Measurements from ENCODE around the gene ECI1.

ECI1 gene

GRCh38 chr16:2256531-2257140 lies 5.2 kb upstream of the ECI1 start:
- H3K18ac ChIP-seq (ENCODE audit: low read length) = no peak overlapping the region
- H3K4me1 ChIP-seq (ENCODE audit: control insufficient read depth in 1 of 2, insufficient read depth in 2 of 2, low read length in 2 of 2) = peaks cover 4 to 5% of the 10 kb centered on the region in 2 experiments
- H3K14ac ChIP-seq (ENCODE audit: low read length) = no peak overlapping the region
- H3K27me3 ChIP-seq (ENCODE audit: insufficient read depth, low read length) = no peaks in the 10 kb centered on the region
- no peak overlapping the region for H3K4me2 ChIP-seq (ENCODE audit: low read length)
- no peak overlapping the region for H4K91ac ChIP-seq (ENCODE audit: low read depth, low read length)
- peaks cover 1% of the 10 kb centered on the region for H3K9me3 ChIP-seq (ENCODE audit: insufficient read depth, low read depth, low read length)
- no peak overlapping the region for H2BK12ac ChIP-seq (ENCODE audit: low read length)
- no CpG with 5 or more reads among the region's 12 CpGs for WGBS (ENCODE audit: extremely low coverage, insufficient coverage, insufficient read length)
- H3K79me2 ChIP-seq (ENCODE audit: control insufficient read depth, insufficient read depth, low read length, poor library complexity) = no peaks in the 10 kb centered on the region
- no peak overlapping the region for H3K9ac ChIP-seq (ENCODE audit: low read length)
- peaks cover 73 to 77% of the 10 kb centered on the region in 2 experiments for H3K36me3 ChIP-seq (ENCODE audit: control insufficient read depth in 1 of 2, insufficient read depth in 2 of 2, low read length in 2 of 2)
- H3K79me1 ChIP-seq (ENCODE audit: low read length) = peaks cover 2% of the 10 kb centered on the region
- H3K4ac ChIP-seq (ENCODE audit: low read depth, low read length) = no peak overlapping the region
- no peak overlapping the region for H3K23ac ChIP-seq (ENCODE audit: low read length)
- no peak overlapping the region for H2BK120ac ChIP-seq (ENCODE audit: insufficient read depth, low read length, poor library complexity)
- H2BK5ac ChIP-seq (ENCODE audit: low read depth, low read length, poor library complexity) = no peak overlapping the region
- H4K12ac ChIP-seq (ENCODE audit: low read depth, low read length) = no peak overlapping the region
- H2AK5ac ChIP-seq (ENCODE audit: low read length) = no peak overlapping the region
- no peak overlapping the region for H3K4me3 ChIP-seq (ENCODE audit: low read depth, low read length)
- H4K8ac ChIP-seq (ENCODE audit: low read depth, low read length) = no peak overlapping the region
- no peak overlapping the region for H2AFZ ChIP-seq (ENCODE audit: insufficient read depth, low read length, poor library complexity)
- DNase-seq = no peak
- H3K27ac ChIP-seq (ENCODE audit: low read depth, low read length) = no peak overlapping the region

GRCh38 chr16:2253293-2253692 lies 1.9 kb upstream of the ECI1 start:
- peaks cover 57 to 58% of the 10 kb centered on the region in 2 experiments for H3K36me3 ChIP-seq (ENCODE audit: control insufficient read depth in 1 of 2, insufficient read depth in 2 of 2, low read length in 2 of 2)
- no peak overlapping the region for H2BK120ac ChIP-seq (ENCODE audit: insufficient read depth, low read length, poor library complexity)
- H3K9ac ChIP-seq (ENCODE audit: low read length) = no peak overlapping the region
- DNase-seq = no peak
- no peak overlapping the region for H3K23ac ChIP-seq (ENCODE audit: low read length)
- no peak overlapping the region for H2AK5ac ChIP-seq (ENCODE audit: low read length)
- no peak overlapping the region for H4K12ac ChIP-seq (ENCODE audit: low read depth, low read length)
- peaks cover 1% of the 10 kb centered on the region for H3K9me3 ChIP-seq (ENCODE audit: insufficient read depth, low read depth, low read length)
- H3K27me3 ChIP-seq (ENCODE audit: insufficient read depth, low read length) = no peaks in the 10 kb centered on the region
- peaks cover 5% of the 10 kb centered on the region for H3K79me2 ChIP-seq (ENCODE audit: control insufficient read depth, insufficient read depth, low read length, poor library complexity)
- H4K91ac ChIP-seq (ENCODE audit: low read depth, low read length) = no peak overlapping the region
- no CpG with 5 or more reads among the region's 11 CpGs for WGBS (ENCODE audit: extremely low coverage, insufficient coverage, insufficient read length)
- no peak overlapping the region for H3K4ac ChIP-seq (ENCODE audit: low read depth, low read length)
- no peak overlapping the region for H2AFZ ChIP-seq (ENCODE audit: insufficient read depth, low read length, poor library complexity)
- H3K4me1 ChIP-seq (ENCODE audit: control insufficient read depth in 1 of 2, insufficient read depth in 2 of 2, low read length in 2 of 2) = peaks cover 7 to 9% of the 10 kb centered on the region in 2 experiments
- no peak overlapping the region for H2BK12ac ChIP-seq (ENCODE audit: low read length)
- no peak overlapping the region for H4K8ac ChIP-seq (ENCODE audit: low read depth, low read length)
- no peak overlapping the region for H3K14ac ChIP-seq (ENCODE audit: low read length)
- no peak overlapping the region for H3K27ac ChIP-seq (ENCODE audit: low read depth, low read length)
- peaks cover 6% of the 10 kb centered on the region for H3K79me1 ChIP-seq (ENCODE audit: low read length)
- H3K4me2 ChIP-seq (ENCODE audit: low read length) = no peak overlapping the region
- H3K18ac ChIP-seq (ENCODE audit: low read length) = no peak overlapping the region
- no peak overlapping the region for H2BK5ac ChIP-seq (ENCODE audit: low read depth, low read length, poor library complexity)
- no peak overlapping the region for H3K4me3 ChIP-seq (ENCODE audit: low read depth, low read length)

GRCh38 chr16:2252806-2253148 lies 1.4 kb upstream of the ECI1 start:
- H2BK12ac ChIP-seq (ENCODE audit: low read length) = no peak overlapping the region
- H3K27me3 ChIP-seq (ENCODE audit: insufficient read depth, low read length) = no peaks in the 10 kb centered on the region
- peaks cover 6% of the 10 kb centered on the region for H3K79me1 ChIP-seq (ENCODE audit: low read length)
- H2BK120ac ChIP-seq (ENCODE audit: insufficient read depth, low read length, poor library complexity) = no peak overlapping the region
- H4K12ac ChIP-seq (ENCODE audit: low read depth, low read length) = no peak overlapping the region
- H4K91ac ChIP-seq (ENCODE audit: low read depth, low read length) = no peak overlapping the region
- no peak overlapping the region for H2BK5ac ChIP-seq (ENCODE audit: low read depth, low read length, poor library complexity)
- peaks cover 7 to 9% of the 10 kb centered on the region in 2 experiments for H3K4me1 ChIP-seq (ENCODE audit: control insufficient read depth in 1 of 2, insufficient read depth in 2 of 2, low read length in 2 of 2)
- no peak overlapping the region for H3K4me2 ChIP-seq (ENCODE audit: low read length)
- no peak overlapping the region for H2AK5ac ChIP-seq (ENCODE audit: low read length)
- H3K14ac ChIP-seq (ENCODE audit: low read length) = no peak overlapping the region
- no peak overlapping the region for H3K9ac ChIP-seq (ENCODE audit: low read length)
- no peak overlapping the region for H3K4me3 ChIP-seq (ENCODE audit: low read depth, low read length)
- H3K9me3 ChIP-seq (ENCODE audit: insufficient read depth, low read depth, low read length) = peaks cover 1% of the 10 kb centered on the region
- no CpG with 5 or more reads among the region's 7 CpGs for WGBS (ENCODE audit: extremely low coverage, insufficient coverage, insufficient read length)
- H4K8ac ChIP-seq (ENCODE audit: low read depth, low read length) = no peak overlapping the region
- no peak for DNase-seq
- no peak overlapping the region for H3K27ac ChIP-seq (ENCODE audit: low read depth, low read length)
- H3K36me3 ChIP-seq (ENCODE audit: control insufficient read depth in 1 of 2, insufficient read depth in 2 of 2, low read length in 2 of 2) = peaks cover 55% of the 10 kb centered on the region in 2 experiments
- no peak overlapping the region for H2AFZ ChIP-seq (ENCODE audit: insufficient read depth, low read length, poor library complexity)
- no peak overlapping the region for H3K18ac ChIP-seq (ENCODE audit: low read length)
- no peak overlapping the region for H3K23ac ChIP-seq (ENCODE audit: low read length)
- H3K4ac ChIP-seq (ENCODE audit: low read depth, low read length) = no peak overlapping the region
- peaks cover 5% of the 10 kb centered on the region for H3K79me2 ChIP-seq (ENCODE audit: control insufficient read depth, insufficient read depth, low read length, poor library complexity)

GRCh38 chr16:2250652-2251295 lies 613 bp downstream of the ECI1 start:
- Histone ChIP-seq H2AK5ac (ENCODE audit: low read length) (no peak overlapping the region), H3K4me1 (ENCODE audit: control insufficient read depth in 1 of 2, insufficient read depth in 2 of 2, low read length in 2 of 2) (peaks cover 7 to 9% of the 10 kb centered on the region in 2 experiments), H3K18ac (ENCODE audit: low read length) (no peak overlapping the region), H3K4me2 (ENCODE audit: low read length) (peak overlapping the region; percentile 44), H3K9ac (ENCODE audit: low read length) (peak overlapping the region; percentile 86), H3K23ac (ENCODE audit: low read length) (no peak overlapping the region), H3K9me3 (ENCODE audit: insufficient read depth, low read depth, low read length) (peaks cover 1% of the 10 kb centered on the region), H2BK5ac (ENCODE audit: low read depth, low read length, poor library complexity) (peak overlapping the region; percentile 76), H3K27me3 (ENCODE audit: insufficient read depth, low read length) (no peaks in the 10 kb centered on the region), H2BK12ac (ENCODE audit: low read length) (no peak overlapping the region), H3K79me2 (ENCODE audit: control insufficient read depth, insufficient read depth, low read length, poor library complexity) (peaks cover 5% of the 10 kb centered on the region), H3K27ac (ENCODE audit: low read depth, low read length) (peak overlapping the region; percentile 92), H2BK120ac (ENCODE audit: insufficient read depth, low read length, poor library complexity) (no peak overlapping the region), H3K14ac (ENCODE audit: low read length) (peak overlapping the region; percentile 89), H4K8ac (ENCODE audit: low read depth, low read length) (peak overlapping the region; percentile 74), H2AFZ (ENCODE audit: insufficient read depth, low read length, poor library complexity) (peak overlapping the region; percentile 73), H3K79me1 (ENCODE audit: low read length) (peaks cover 6% of the 10 kb centered on the region), H3K36me3 (ENCODE audit: control insufficient read depth in 1 of 2, insufficient read depth in 2 of 2, low read length in 2 of 2) (peaks cover 48 to 51% of the 10 kb centered on the region in 2 experiments), H3K4ac (ENCODE audit: low read depth, low read length) (peak overlapping the region; percentile 34), H4K91ac (ENCODE audit: low read depth, low read length) (peak overlapping the region; percentile 84), H4K12ac (ENCODE audit: low read depth, low read length) (no peak overlapping the region), H3K4me3 (ENCODE audit: low read depth, low read length) (peak overlapping the region; percentile 79)
- no CpG with 5 or more reads among the region's 35 CpGs for WGBS (ENCODE audit: extremely low coverage, insufficient coverage, insufficient read length)
- DNase-seq = peak; percentile 73 to 78
